NB4 (cell line): ENCODE measurements around the gene KRT12.
"Not testable (repeated sequence)": the region's sequence is repeated elsewhere in the genome, so short reads cannot be mapped to it uniquely, and the experiment has no call there.

Experiments used
- DNase-seq: peaks from one replicate; pipeline ENCODE4 v3.0.0; 2010; ENCODE audit warnings: low read depth
- H3K4me3 ChIP-seq: one replicate; pipeline ENCODE4 v1.5.1; 2011; ENCODE audit warnings: mild to moderate bottlenecking, low read depth, low read length, moderate library complexity
- MYC ChIP-seq: IDR thresholded peaks from 2 replicates; pipeline ENCODE4 v1.6.1; 2011; ENCODE audit warnings: low read depth, low read length
- POLR2A ChIP-seq: IDR thresholded peaks from 2 replicates; pipeline ENCODE4 v1.6.1; 2011; ENCODE audit warnings: mild to moderate bottlenecking; ENCODE audit not compliant: insufficient read length; ENCODE audit errors: extremely low read depth
- TF ChIP-seq, protein P1 (sequence below): IDR thresholded peaks from one replicate; pipeline ENCODE4 v1.5.1; 2012; ENCODE audit warnings: low read depth, low read length
- TF ChIP-seq, protein P2 (sequence below): IDR thresholded peaks from 2 replicates; pipeline ENCODE4 v1.6.1; 2011; ENCODE audit warnings: low read depth, low read length

The KRT12 gene

DNA sequence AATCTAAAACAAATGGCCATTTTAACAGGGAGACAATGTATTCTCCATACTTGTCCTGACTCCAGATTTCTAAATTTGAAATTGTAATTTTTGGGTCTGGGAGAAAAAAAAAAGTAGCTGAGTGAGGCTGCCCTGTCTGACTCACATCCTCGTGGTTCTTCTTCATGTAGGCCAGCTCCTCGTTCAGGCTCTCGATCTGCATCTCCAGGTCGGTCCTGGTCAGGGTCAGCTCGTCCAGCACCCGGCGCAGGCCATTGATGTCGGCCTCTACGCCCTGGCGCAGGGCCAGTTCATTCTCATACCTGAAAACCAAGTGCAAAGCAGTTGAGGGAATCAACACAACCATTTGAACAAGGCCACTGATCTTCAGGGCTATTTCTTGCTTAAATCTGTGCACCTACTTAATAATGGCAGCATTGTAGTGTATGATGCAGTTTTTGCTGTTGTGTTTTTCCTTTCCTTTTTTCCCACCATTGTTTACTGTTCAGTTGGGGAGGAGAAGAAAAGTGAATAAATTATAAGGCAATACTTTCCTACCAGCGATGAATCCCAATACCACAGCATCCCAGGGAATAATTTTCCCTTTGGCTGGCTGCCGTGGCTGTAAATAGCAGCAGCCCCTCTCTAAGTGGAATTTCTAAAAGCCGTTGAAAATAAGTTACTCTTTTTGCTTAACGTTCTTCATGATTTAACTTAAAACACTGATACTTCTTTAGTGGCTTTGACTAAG is 2.2 kb downstream of the KRT12 start:
- no peak overlapping the region for H3K4me3 ChIP-seq
- TF ChIP-seq POLR2A (no peak), MYC (no peak)
- TF ChIP-seq, protein P1, sequence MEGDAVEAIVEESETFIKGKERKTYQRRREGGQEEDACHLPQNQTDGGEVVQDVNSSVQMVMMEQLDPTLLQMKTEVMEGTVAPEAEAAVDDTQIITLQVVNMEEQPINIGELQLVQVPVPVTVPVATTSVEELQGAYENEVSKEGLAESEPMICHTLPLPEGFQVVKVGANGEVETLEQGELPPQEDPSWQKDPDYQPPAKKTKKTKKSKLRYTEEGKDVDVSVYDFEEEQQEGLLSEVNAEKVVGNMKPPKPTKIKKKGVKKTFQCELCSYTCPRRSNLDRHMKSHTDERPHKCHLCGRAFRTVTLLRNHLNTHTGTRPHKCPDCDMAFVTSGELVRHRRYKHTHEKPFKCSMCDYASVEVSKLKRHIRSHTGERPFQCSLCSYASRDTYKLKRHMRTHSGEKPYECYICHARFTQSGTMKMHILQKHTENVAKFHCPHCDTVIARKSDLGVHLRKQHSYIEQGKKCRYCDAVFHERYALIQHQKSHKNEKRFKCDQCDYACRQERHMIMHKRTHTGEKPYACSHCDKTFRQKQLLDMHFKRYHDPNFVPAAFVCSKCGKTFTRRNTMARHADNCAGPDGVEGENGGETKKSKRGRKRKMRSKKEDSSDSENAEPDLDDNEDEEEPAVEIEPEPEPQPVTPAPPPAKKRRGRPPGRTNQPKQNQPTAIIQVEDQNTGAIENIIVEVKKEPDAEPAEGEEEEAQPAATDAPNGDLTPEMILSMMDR, result no peak
- TF ChIP-seq, protein P2, sequence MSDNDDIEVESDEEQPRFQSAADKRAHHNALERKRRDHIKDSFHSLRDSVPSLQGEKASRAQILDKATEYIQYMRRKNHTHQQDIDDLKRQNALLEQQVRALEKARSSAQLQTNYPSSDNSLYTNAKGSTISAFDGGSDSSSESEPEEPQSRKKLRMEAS, result no peak
- DNase-seq, result no peak

- no peak overlapping the region for H3K4me3 ChIP-seq
- no peak for TF ChIP-seq MYC
- TF ChIP-seq POLR2A, result no peak
- TF ChIP-seq, protein P1, result no peak
- TF ChIP-seq, protein P2, result no peak
- DNase-seq, result no peak
Measured at GRCh38 chr17:40862985-40863733, 3.9 kb downstream of the KRT12 start.

- TF ChIP-seq, protein P2, result no peak
- TF ChIP-seq MYC (no peak), POLR2A (no peak)
- TF ChIP-seq, protein P1, result no peak
- H3K4me3 ChIP-seq, result no peak overlapping the region
- DNase-seq, result no peak
Measured at GRCh38 chr17:40859536-40859935, 7.5 kb downstream of the KRT12 start.

DNA sequence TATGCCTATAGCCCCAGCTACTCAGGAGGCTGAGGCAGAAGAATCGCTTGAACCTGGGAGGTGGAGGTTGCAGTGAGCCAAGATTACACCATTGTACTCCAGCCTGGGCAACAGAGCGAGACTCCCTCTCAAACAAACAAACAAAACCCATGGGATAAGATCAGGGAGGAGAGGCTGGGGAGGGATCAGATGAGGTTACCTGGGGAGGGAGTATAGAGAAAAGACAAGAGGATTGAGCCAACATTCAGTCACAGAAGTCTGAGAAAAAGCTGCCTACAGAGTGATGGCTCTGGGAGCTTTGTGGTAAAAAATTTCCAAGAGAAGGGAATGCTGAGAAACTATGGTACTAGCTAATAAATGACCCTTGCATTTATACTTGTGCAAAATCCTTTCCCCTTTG is 8.4 kb downstream of the KRT12 start:
- DNase-seq, H3K4me3 ChIP-seq: not testable (repeated sequence)

DNA sequence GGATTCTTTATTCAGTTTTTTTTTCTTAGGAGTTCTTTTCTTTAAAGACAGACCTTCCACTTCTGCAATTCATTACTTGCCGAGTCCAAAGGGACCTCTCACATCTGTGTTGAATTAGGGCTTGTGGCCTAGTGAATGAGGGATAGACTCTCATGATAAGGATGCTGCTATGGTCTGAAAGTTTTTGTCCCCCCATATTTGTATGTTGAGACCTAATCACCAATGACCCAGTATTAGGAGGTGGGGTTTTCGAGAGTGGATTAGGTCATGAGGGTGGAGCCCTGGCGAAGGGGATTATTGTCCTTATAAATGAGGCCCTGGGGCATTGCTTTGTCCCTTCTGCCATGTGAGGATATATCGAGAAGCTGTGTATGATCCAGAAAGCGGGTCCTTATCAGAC is 9.5 kb downstream of the KRT12 start:
- H3K4me3 ChIP-seq, result no peak overlapping the region
- DNase-seq, result no peak
- TF ChIP-seq, protein P1, result no peak
- TF ChIP-seq, protein P2, result no peak
- TF ChIP-seq POLR2A, result no peak
- TF ChIP-seq MYC, result no peak

GRCh38 chr17:40854175-40854814 is 12.7 kb downstream of the KRT12 start:
- peak; percentile 58 for DNase-seq
- H3K4me3 ChIP-seq, result no peak overlapping the region
- TF ChIP-seq MYC (no peak), POLR2A (no peak)
- TF ChIP-seq, protein P1, result no peak
- TF ChIP-seq, protein P2, result no peak
